ENCODE measurements around the gene TSPEAR.

The TSPEAR gene

DNA sequence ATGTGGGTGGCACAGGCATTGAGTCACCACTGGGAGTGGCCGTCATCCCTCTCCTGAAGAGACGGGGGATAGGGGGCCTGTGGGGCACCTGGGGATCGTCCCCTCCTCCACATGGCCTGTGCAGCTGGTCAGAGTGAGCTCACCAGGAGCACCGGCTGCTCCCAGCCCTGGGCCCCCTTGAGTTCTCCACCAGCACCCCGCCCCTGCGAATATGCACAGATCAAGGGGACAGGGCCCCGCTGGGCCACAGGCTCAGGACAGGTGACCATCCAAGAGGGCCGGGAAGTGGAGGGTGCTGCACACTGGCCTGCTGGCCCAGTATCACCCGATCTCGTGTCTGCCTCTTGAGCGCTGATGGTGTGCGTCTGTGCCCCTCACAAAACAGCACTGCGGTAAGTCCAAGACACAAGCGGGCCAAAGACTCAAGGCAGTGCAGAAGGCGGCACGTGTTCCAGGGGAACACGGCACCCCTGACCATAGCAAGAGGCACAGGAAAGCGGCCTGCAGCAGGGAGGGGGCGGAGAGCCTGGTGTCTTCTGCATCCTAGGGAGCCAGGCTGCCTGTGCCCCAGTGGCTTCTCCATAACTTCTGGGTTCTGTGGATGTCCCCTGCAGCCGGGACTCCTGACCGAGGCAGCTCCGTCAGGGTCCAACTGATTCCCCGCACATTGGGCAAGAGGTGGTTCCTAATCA lies 18.1 kb upstream of the TSPEAR start:
- no peak for DNase-seq (ENCODE audit: low read depth)
- TF ChIP-seq, protein P1, sequence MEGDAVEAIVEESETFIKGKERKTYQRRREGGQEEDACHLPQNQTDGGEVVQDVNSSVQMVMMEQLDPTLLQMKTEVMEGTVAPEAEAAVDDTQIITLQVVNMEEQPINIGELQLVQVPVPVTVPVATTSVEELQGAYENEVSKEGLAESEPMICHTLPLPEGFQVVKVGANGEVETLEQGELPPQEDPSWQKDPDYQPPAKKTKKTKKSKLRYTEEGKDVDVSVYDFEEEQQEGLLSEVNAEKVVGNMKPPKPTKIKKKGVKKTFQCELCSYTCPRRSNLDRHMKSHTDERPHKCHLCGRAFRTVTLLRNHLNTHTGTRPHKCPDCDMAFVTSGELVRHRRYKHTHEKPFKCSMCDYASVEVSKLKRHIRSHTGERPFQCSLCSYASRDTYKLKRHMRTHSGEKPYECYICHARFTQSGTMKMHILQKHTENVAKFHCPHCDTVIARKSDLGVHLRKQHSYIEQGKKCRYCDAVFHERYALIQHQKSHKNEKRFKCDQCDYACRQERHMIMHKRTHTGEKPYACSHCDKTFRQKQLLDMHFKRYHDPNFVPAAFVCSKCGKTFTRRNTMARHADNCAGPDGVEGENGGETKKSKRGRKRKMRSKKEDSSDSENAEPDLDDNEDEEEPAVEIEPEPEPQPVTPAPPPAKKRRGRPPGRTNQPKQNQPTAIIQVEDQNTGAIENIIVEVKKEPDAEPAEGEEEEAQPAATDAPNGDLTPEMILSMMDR (IDR thresholded peaks at IDR 0.05; ENCODE audit: control insufficient read depth, extremely low read depth, insufficient read depth) = no peak
- no peak overlapping the region for H3K4me3 ChIP-seq (ENCODE audit: low read depth, low read length)

DNA sequence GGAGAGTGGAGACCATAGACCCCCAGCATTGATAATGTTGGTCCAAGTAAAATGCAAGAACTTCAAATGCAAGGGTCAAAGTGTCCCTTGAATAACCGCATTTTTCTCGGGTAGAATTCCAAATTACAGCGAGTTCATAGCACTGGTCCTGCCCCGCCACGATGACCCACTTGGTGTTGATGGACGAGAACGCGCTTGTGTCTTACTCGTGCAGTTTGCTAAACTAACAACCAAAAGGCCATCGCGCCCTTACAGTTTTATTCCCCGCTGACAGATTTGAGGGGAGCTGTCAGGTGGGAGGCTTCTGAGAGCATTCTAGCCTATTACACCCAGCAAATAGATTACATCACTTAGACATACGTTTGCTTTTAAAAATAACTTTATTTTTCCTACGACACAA lies 17.3 kb upstream of the TSPEAR start:
- no peak overlapping the region for H3K4me3 ChIP-seq (ENCODE audit: low read depth, low read length)
- TF ChIP-seq, protein P1 (IDR thresholded peaks at IDR 0.05; ENCODE audit: control insufficient read depth, extremely low read depth, insufficient read depth) = no peak
- DNase-seq (ENCODE audit: low read depth) = no peak

DNA sequence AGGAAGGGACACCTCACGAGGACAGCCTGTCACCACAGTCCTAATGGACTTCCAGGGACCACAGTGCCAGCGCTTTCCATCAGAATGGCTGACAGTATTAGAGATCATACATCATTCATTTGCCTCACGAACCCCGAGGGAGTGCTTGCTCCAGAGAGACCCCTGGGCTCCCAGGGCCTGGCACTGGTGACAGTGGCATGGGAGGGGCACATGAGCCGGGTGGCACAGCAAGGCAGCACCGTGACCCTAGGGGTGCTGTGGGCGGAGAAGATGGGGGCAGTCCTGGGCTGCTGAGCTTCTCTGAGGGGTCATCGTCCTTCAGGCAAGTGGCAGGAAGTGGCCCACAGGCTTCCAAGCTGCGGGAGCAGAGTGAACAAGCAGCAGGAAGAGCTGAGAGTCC lies 16.4 kb upstream of the TSPEAR start:
- no peak overlapping the region for H3K4me3 ChIP-seq (ENCODE audit: low read depth, low read length)
- no peak for DNase-seq (ENCODE audit: low read depth)
- TF ChIP-seq, protein P1 (IDR thresholded peaks at IDR 0.05; ENCODE audit: control insufficient read depth, extremely low read depth, insufficient read depth) = no peak

DNA sequence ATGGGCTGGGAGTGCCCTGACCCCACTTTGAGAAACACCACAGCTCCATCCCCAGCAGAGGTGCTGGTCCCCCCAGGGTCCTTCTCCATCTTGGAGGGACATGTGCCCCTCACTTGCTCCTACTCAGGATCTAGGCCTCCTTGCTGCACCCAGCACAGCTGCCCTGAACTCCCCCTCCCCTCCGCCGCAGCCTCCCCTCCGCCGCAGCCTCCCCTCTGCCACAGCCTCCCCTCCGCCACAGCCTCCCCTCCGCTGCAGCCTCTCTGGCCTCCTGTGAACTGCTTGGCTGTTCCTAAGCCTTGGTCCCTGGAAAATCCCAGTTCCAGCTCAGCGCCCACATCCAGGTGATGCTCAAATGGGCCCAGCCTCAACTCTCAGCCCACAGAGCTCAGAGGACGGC lies 15.9 kb upstream of the TSPEAR start:
- TF ChIP-seq, protein P1 (IDR thresholded peaks at IDR 0.05; ENCODE audit: control insufficient read depth, extremely low read depth, insufficient read depth) = no peak
- no peak for DNase-seq (ENCODE audit: low read depth)
- no peak overlapping the region for H3K4me3 ChIP-seq (ENCODE audit: low read depth, low read length)

DNA sequence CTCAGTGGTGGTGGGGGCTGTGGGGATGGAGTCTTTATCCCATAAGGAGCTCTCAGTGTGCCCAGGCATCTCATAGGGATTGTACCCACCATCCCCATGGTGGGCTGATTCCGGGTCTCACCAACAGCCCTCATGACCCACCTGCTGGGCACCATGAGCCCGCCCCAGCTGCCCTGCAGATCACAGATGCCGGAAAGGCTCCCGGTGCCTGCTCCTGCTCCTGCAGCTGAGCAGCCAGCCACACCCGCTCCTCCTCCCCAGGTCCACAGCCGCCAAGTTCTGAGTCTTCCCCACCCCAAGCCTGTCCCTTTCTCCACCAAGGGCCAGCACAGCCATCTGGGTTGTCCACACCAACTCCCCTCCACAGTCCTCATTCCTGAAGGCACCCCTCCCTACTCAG lies 15.5 kb upstream of the TSPEAR start:
- TF ChIP-seq, protein P1 (IDR thresholded peaks at IDR 0.05; ENCODE audit: control insufficient read depth, extremely low read depth, insufficient read depth) = no peak
- H3K4me3 ChIP-seq (ENCODE audit: low read depth, low read length) = no peak overlapping the region
- no peak for DNase-seq (ENCODE audit: low read depth)

DNA sequence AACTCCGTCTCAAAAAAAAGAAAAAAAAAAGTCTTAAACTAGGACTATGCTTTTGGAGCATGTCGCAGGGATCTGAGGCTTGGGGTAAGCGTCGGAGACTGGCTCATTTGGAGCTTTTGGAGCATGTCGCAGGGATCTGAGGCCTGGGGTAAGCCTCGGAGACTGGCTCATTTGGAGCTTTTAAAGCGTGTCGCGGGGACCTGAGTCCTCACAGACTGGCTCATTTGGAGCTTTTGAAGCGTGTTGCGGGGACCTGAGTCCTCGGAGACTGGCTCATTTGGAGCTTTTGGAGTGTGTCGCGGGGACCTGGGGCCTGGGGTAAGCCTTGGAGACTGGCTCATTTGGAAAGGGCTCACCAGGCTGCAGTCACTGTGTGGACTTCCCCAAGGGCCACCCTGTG lies 13.6 kb upstream of the TSPEAR start:
- DNase-seq (ENCODE audit: low read depth) = no peak
- TF ChIP-seq, protein P1 (IDR thresholded peaks at IDR 0.05; ENCODE audit: control insufficient read depth, extremely low read depth, insufficient read depth) = no peak
- no peak overlapping the region for H3K4me3 ChIP-seq (ENCODE audit: low read depth, low read length)

DNA sequence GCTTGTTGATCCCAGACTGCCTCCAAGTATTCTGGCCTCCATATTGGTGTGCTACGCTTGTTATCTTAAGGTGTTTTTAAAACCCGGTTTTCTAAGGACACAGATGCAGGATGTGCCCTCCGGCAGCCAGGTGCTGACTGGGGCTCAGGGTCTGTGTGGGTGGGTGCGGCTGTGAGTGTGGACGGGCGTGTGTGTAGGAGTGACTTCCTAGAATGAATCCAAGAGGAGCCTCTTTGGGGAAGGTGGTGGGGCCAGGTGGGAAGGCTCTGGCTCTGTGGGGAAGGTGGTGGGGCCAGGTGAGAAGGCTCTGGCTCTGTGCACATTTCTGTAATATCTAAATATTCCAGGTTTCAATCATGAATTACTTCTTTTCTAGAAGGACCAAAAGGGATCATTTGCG lies 12.8 kb upstream of the TSPEAR start:
- TF ChIP-seq, protein P1 (IDR thresholded peaks at IDR 0.05; ENCODE audit: control insufficient read depth, extremely low read depth, insufficient read depth) = no peak
- H3K4me3 ChIP-seq (ENCODE audit: low read depth, low read length) = no peak overlapping the region
- DNase-seq (ENCODE audit: low read depth) = no peak

All from LNCaP clone FGC (cell line).